Fibroblast of skin of back (primary cell): ENCODE data around the gene MYT1.
"Not testable (repeated sequence)": the region's sequence is repeated elsewhere in the genome, so short reads cannot be mapped to it uniquely, and the experiment has no call there.

Source experiments
- DNase-seq: peaks from one replicate; pipeline ENCODE4 v3.0.0-alpha.2; 2013

The MYT1 gene

DNA sequence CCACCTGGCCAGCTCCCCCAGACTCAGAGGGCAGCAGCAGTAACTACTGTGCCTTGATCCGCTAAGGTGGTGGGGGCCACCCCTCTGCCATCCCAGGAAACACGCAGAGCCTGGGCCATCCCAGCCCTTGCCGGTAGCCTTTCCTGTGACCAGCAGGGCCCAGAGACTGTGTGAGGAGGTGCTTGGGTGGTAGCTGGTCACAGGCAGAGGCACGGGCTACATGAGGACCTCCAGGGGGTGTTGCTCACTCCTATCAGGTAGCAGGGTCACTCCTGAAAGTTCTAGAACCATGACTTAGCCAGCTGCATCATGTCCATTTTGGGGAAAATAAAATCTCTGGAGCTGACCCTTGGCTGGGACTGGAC lies 114.0 kb downstream of the MYT1 start:
- DNase-seq = no peak

DNA sequence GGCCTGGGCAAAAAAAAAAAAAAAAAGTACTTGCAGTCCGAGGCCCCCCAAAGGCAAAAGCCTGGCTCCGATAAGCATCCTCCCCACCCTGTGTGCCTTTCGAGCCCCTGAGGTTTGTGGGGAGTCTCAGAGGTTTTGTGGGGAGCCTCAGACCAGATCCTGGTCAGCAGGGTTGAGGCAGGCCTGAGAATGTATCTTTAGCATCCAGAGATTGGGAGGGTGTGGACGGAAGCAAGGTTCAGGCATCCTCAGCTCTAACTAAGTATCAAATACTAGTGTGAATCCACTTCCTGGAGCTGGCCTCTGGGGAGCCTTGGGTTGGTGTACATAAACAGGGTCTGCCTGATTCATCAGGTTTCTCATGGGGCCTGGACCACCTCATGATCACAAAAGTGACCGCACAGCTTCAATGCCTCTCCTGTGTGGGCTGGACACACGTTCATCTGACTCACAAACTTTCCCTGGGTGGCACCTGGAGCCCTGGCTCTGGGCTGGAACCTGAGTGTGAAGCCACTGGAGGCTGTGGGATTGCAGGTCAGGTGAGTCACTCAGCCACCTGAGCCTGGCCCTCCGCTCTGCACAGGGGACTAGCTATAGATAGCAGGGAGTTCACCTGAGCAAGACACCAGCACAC lies 115.7 kb downstream of the MYT1 start:
- DNase-seq = no peak

DNA sequence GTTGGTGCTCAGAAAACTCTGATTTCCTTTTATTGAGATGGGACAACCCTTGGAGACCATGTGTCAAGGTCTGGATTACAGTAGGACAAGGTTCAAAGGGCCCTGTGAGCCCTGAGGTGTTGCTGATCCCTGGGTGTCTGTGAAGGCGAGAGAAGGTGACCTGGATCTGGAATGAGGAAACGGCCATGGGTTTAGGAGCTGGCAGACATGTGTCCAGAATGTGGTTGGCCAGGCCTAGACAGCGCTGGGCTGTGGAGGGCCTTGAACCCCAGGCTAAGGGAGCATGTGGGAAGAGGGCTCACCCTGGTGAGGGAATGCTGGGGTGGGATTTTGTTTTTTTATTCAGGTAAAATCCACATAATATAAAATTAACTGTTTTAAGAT lies 116.2 kb downstream of the MYT1 start:
- no peak for DNase-seq

DNA sequence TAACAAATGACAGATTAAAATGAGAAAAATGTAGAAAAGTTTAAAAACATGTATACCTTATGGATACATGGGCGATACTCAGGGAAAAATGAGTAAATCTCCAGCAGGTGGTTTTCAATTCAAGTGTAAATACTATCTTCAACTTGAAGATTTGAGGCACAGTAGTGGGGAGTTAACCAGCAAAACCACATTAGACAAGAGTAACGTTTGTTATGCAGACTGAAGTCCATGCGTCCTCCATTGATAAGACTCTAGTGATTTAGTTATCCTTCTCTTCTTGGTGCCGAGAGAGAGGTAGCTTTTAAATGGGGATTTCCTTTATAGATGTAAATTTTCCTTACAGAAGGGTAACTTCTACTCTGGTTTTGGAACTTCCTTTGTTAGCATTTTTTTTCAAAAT lies 119.4 kb downstream of the MYT1 start:
- DNase-seq = no peak

DNA sequence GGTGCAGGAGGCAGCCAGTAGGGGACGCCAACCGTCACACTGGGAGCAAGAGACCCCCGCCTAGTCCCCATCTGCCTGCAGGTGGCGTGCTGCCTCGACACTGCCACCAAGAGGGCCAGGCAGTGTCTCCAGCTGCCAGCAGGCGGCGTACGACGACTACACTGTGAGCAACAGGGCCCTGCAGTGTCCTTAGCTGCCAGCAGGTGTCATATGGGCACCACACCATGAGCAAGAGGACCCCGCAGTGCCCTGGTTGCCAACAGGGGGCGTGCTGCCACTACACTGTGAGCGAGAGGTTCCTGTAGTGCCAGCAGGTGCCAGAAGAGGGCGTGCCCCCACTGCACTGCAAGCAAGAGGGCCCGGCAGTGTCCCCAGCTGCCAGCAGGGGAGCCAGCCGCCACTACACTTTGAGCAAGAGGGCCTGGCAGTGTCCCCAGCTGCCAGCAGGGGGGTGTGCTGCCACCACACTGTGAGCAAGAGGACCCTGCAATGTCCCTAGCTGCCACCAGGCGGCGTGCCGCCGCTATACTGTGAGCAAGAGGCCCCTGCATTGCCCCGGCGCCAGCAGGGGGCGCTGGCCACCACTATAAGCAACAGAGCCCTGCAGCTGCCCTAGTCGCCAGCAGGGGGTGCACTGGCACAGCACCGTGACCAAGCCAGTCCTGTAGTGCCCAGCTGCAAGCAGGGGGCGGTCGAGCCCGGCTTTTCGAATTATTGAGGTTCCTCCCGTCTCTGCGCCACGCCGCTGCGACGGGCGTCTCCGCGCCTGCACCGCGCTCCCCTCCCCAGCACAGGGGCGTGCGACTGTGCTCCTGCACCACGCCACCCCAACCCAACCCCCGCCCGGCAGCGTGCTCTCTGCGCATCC lies 121.6 kb downstream of the MYT1 start:
- DNase-seq = peak; percentile 22

DNA sequence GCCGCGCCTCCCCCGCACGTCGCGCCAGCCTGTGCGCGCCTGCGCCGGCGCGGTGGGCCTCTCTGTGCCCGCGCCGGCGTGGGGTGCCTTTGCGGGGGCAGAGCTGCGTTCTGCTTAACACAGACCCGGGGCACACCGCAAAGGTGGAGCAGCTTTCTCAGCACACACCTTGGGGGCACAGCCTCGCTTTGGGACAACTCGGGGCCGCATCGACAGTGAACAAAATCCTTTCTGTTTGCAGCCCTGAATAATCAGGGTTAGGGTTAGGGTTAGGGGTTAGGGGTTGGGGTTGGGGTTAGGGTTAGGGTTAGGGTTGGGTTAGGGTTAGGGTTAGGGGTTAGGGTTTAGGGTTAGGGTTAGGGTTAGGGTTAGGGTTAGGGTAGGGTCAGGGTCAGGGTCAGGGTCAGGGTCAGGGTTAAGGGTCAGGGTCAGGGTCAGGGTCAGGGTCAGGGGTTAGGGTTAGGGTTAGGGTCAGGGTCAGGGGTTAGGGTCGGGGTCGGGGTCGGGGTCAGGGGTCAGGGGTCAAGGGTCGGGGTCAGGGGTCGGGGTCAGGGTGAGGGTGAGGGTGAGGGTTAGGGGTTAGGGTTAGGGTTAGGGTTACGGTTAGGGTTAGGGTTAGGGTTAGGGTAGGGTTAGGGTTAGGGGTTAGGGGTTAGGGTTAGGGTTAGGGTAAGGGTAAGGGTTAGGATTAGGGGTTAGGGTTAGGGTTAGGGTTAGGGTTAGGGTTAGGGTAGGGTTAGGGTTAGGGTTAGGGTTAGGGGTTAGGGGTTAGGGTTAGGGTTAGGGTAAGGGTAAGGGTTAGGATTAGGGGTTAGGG lies 122.4 kb downstream of the MYT1 start:
- DNase-seq = not testable (repeated sequence)

DNA sequence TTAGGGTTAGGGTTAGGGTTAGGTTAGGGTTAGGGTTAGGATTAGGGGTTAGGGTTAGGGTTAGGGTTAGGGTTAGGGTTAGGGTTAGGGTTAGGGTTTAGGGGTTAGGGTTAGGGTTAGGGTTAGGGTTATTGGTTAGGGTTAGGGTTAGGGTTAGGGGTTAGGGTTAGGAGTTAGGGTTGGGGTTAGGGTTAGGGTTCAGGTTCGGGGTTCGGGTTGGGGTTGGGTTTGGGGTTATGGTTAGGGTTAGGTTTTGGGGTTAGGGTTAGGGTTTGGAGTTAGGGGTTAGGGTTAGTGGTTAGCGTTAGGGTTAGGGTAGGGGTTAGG lies 123.0 kb downstream of the MYT1 start:
- DNase-seq = not testable (repeated sequence)
